H1 (cell line): ENCODE results near the gene SIT1. TPM values are rescaled to one million over a fixed set of nuclear protein-coding genes. Genes with fewer than 3 reads are reported as not detected.

ENCODE experiments used
- CTCF ChIA-PET: fragments of 300-600 bp; sonication (Branson Sonifier 250); formaldehyde crosslinking; loops from one replicate; lab custom pipeline; 2021; ENCODE audit not compliant: partially characterized antibody; lab: Charles Lee
- POLR2A ChIA-PET: fragments of 300-600 bp; sonication (Branson Sonifier 250); formaldehyde crosslinking; loops from one replicate; lab custom pipeline; 2021; ENCODE audit warnings: inconsistent platforms; ENCODE audit not compliant: partially characterized antibody; lab: Charles Lee
- DNase-seq, 2 experiments: peaks; one replicate each; pipeline versions ENCODE4 v3.0.0 to v3.0.0-alpha.2; 2010 to 2022; ENCODE audit warnings: low spot score in 2 of 2, low read depth in 1 of 2, mixed read lengths in 1 of 2
- FAIRE-seq: peaks from 2 replicates; lab custom pipeline; 2011; peaks lifted over from hg19 to GRCh38; lab: Jason Lieb, UNC
- H2AFZ ChIP-seq: 2 replicates; pipeline ENCODE4 v1.8.1; 2012; ENCODE audit warnings: low read length, inconsistent platforms
- H2AK5ac ChIP-seq: 2 replicates; pipeline ENCODE4 v1.6.1; 2013; ENCODE audit warnings: low read depth, low read length
- H2BK120ac ChIP-seq: replicated peaks from 2 replicates; pipeline ENCODE3; 2013; ENCODE audit warnings: low read depth, low read length, inconsistent platforms
- H2BK12ac ChIP-seq: 2 replicates; pipeline ENCODE4 v1.6.1; 2013; ENCODE audit warnings: low read depth, low read length
- H2BK15ac ChIP-seq: 2 replicates; pipeline ENCODE4 v1.6.1; 2013; ENCODE audit warnings: low read length
- H2BK20ac ChIP-seq: 2 replicates; pipeline ENCODE4 v1.6.1; 2013; ENCODE audit warnings: low read length
- H2BK5ac ChIP-seq: 2 replicates; pipeline ENCODE4 v1.6.1; 2013; ENCODE audit warnings: low read depth, low read length
- H3K14ac ChIP-seq: 2 replicates; pipeline ENCODE4 v1.6.1; 2013; ENCODE audit warnings: inconsistent platforms; ENCODE audit not compliant: insufficient read length
- H3K18ac ChIP-seq: 2 replicates; pipeline ENCODE4 v1.6.1; 2013; ENCODE audit warnings: low read length; ENCODE audit errors: extremely low read depth
- H3K23ac ChIP-seq: 2 replicates; pipeline ENCODE4 v1.6.1; 2013; ENCODE audit warnings: inconsistent platforms; ENCODE audit not compliant: insufficient read length
- H3K23me2 ChIP-seq: 2 replicates; pipeline ENCODE4 v1.6.1; 2013; ENCODE audit warnings: low read depth, low read length
- H3K27ac ChIP-seq: 2 replicates; pipeline ENCODE4 v1.6.1; 2011; ENCODE audit warnings: low read depth, low read length, inconsistent platforms
- H3K27me3 ChIP-seq, 4 experiments: replicated peaks in 1 of 4; 1 replicate in 1 of 4; 2 replicates in 3 of 4; pipeline versions ENCODE4 v1.6.1 to v1.8.1; 2011 to 2013; ENCODE audit warnings: low read length in 3 of 4, mild to moderate bottlenecking in 3 of 4, inconsistent platforms in 2 of 4, mixed read lengths in 2 of 4, moderate library complexity in 1 of 4; ENCODE audit not compliant: control insufficient read depth in 3 of 4, insufficient read depth in 3 of 4; ENCODE audit errors: extremely low read depth in 1 of 4
- H3K36me3 ChIP-seq, 4 experiments: 2 replicates each; pipeline versions ENCODE4 v1.6.1 to v1.8.1; 2011 to 2013; ENCODE audit warnings: mild to moderate bottlenecking in 4 of 4, low read length in 3 of 4, moderate library complexity in 2 of 4, control low read depth in 1 of 4, inconsistent platforms in 1 of 4; ENCODE audit not compliant: insufficient read depth in 4 of 4, control insufficient read depth in 2 of 4
- H3K4ac ChIP-seq: replicated peaks from 2 replicates; pipeline ENCODE3; 2013; ENCODE audit warnings: low read length, low read depth, mixed read lengths, inconsistent platforms; ENCODE audit not compliant: insufficient read length
- H3K4me1 ChIP-seq, 4 experiments: replicated peaks in 1 of 4; 1 replicate in 1 of 4; 2 replicates in 3 of 4; pipeline versions ENCODE4 v1.6.1 to v1.8.1; 2011 to 2013; ENCODE audit warnings: low read length in 3 of 4, inconsistent platforms in 2 of 4, mixed read lengths in 1 of 4; ENCODE audit not compliant: insufficient read depth in 4 of 4, control insufficient read depth in 3 of 4
- H3K4me2 ChIP-seq, 2 experiments: 2 replicates each; pipeline versions ENCODE4 v1.6.1 to v1.8.1; 2011 to 2013; ENCODE audit warnings: low read depth in 2 of 2, low read length in 2 of 2, control low read depth in 1 of 2, inconsistent platforms in 1 of 2, mild to moderate bottlenecking in 1 of 2; ENCODE audit not compliant: insufficient read depth in 1 of 2
- H3K4me3 ChIP-seq, 4 experiments: fragments of 200-600, 300-600 bp in 1 of 4; sonication (generic), shearing (Covaris generic), sonication (Bioruptor Twin) in 1 of 4; 2 replicates each; pipeline versions ENCODE4 v1.5.1 to v1.8.1; 2011 to 2016; ENCODE audit warnings: low read length in 4 of 4, low read depth in 3 of 4, control low read depth in 2 of 4, inconsistent platforms in 2 of 4, mild to moderate bottlenecking in 2 of 4, mixed read lengths in 1 of 4, moderate library complexity in 1 of 4; ENCODE audit not compliant: insufficient read depth in 2 of 4; ENCODE audit errors: extremely low read depth in 1 of 4
- H3K56ac ChIP-seq: replicated peaks from 2 replicates; pipeline ENCODE3; 2013; ENCODE audit warnings: low read depth, mild to moderate bottlenecking, mixed read lengths, low read length, inconsistent platforms; ENCODE audit not compliant: insufficient read length
- H3K79me1 ChIP-seq: 2 replicates; pipeline ENCODE4 v1.6.1; 2013; ENCODE audit warnings: low read depth, low read length, control low read depth
- H3K79me2 ChIP-seq, 2 experiments: 2 replicates each; pipeline versions ENCODE4 v1.6.1 to v1.8.1; 2012 to 2013; ENCODE audit warnings: low read length in 2 of 2, mild to moderate bottlenecking in 2 of 2, inconsistent platforms in 1 of 2; ENCODE audit not compliant: insufficient read depth in 2 of 2, control insufficient read depth in 1 of 2
- H3K9ac ChIP-seq, 4 experiments: replicated peaks in 1 of 4; 1 replicate in 1 of 4; 2 replicates in 3 of 4; pipeline versions ENCODE4 v1.6.1 to v1.8.1; 2011 to 2013; ENCODE audit warnings: low read depth in 3 of 4, low read length in 3 of 4, control low read depth in 2 of 4, mild to moderate bottlenecking in 2 of 4, moderate library complexity in 2 of 4, inconsistent platforms in 1 of 4; ENCODE audit errors: extremely low read depth in 1 of 4
- H3K9me3 ChIP-seq, 2 experiments: 2 replicates each; pipeline versions ENCODE4 v1.6.1 to v1.8.1; 2012 to 2013; ENCODE audit warnings: mild to moderate bottlenecking in 2 of 2, moderate library complexity in 2 of 2, control low read depth in 1 of 2, inconsistent platforms in 1 of 2, low read depth in 1 of 2, low read length in 1 of 2, mixed read lengths in 1 of 2; ENCODE audit not compliant: insufficient read depth in 2 of 2
- H4K20me1 ChIP-seq, 2 experiments: replicated peaks in 1 of 2; 2 replicates each; pipeline versions ENCODE3 to v1.8.1; 2011 to 2013; ENCODE audit warnings: inconsistent platforms in 2 of 2, low read length in 2 of 2, mild to moderate bottlenecking in 1 of 2; ENCODE audit not compliant: insufficient read depth in 2 of 2, control insufficient read depth in 1 of 2
- H4K5ac ChIP-seq: 2 replicates; pipeline ENCODE4 v1.6.1; 2013; ENCODE audit warnings: low read length, low read depth, mixed read lengths, inconsistent platforms; ENCODE audit not compliant: insufficient read length
- H4K8ac ChIP-seq: 2 replicates; pipeline ENCODE4 v1.8.0; 2013; ENCODE audit warnings: mild to moderate bottlenecking, moderate library complexity, low read length, inconsistent platforms; ENCODE audit not compliant: insufficient read depth; ENCODE audit errors: extremely low read depth
- H4K91ac ChIP-seq: replicated peaks from 2 replicates; pipeline ENCODE3; 2013; ENCODE audit warnings: low read length, mixed read lengths, inconsistent platforms; ENCODE audit not compliant: insufficient read length
- ASH2L ChIP-seq: fragments of 200-600, 300-600 bp; sonication (generic); IDR thresholded peaks from one replicate; pipeline ENCODE4 v1.7.1; 2017; ENCODE audit warnings: low read length
- BRCA1 ChIP-seq: IDR thresholded peaks from 2 replicates; pipeline ENCODE4 v1.6.1; 2012; ENCODE audit warnings: low read depth, low read length, improper control_type of control experiment
- CBX5 ChIP-seq: fragments of 300-800, 300-1000 bp; sonication (generic); IDR thresholded peaks from 2 replicates; pipeline ENCODE4 v1.7.1; 2016; ENCODE audit warnings: antibody characterized with exemption, low read length, low read depth
- CBX8 ChIP-seq: fragments of 300-800, 300-1000 bp; sonication (generic); IDR thresholded peaks from 2 replicates; pipeline ENCODE4 v1.7.1; 2016; ENCODE audit warnings: low read depth, low read length, borderline replicate concordance
- CREB1 ChIP-seq: IDR thresholded peaks from 2 replicates; pipeline ENCODE4 v1.6.1; 2012; ENCODE audit warnings: inconsistent platforms
- CTBP2 ChIP-seq: IDR thresholded peaks from 2 replicates; pipeline ENCODE4 v1.7.0; 2011; ENCODE audit warnings: borderline replicate concordance, mild to moderate bottlenecking, moderate library complexity, mixed read lengths, low read length; ENCODE audit not compliant: insufficient read depth, insufficient read length
- EP300 ChIP-seq, 2 experiments: IDR thresholded peaks; 1 replicate in 1 of 2; 2 replicates in 1 of 2; pipeline ENCODE4 v1.6.1; 2011 to 2012; ENCODE audit warnings: low read depth in 2 of 2, low read length in 2 of 2, mild to moderate bottlenecking in 2 of 2, borderline replicate concordance in 1 of 2, inconsistent platforms in 1 of 2, moderate library complexity in 1 of 2
- MAX ChIP-seq: IDR thresholded peaks from 2 replicates; pipeline ENCODE4 v1.6.1; 2012; ENCODE audit warnings: inconsistent platforms
- PHF8 ChIP-seq: fragments of 200-600 bp; sonication (generic); conservative IDR thresholded peaks from 2 replicates; pipeline ENCODE4 v1.7.1; 2012; ENCODE audit warnings: low read depth, mild to moderate bottlenecking, inconsistent platforms, low read length, moderate library complexity
- TAF7 ChIP-seq: optimal IDR thresholded peaks from 2 replicates; pipeline ENCODE3; 2011; ENCODE audit warnings: low read depth, mild to moderate bottlenecking, inconsistent platforms, low read length, moderate library complexity, borderline replicate concordance
- TBP ChIP-seq: IDR thresholded peaks from 2 replicates; pipeline ENCODE4 v1.6.1; 2011; ENCODE audit warnings: low read depth, low read length, improper control_type of control experiment
- WGBS, 2 experiments: shearing (Covaris generic) in 1 of 2; methylation state at CpG; one replicate each; pipeline versions ENCODE4 v1.1.6 to v1.1.7; 2013 to 2015; ENCODE audit warnings: low lambda C conversion rate in 2 of 2, mixed read lengths in 2 of 2, inconsistent platforms in 1 of 2, low coverage in 1 of 2, missing lambda C conversion rate in 1 of 2; ENCODE audit not compliant: insufficient replicate concordance in 2 of 2, insufficient coverage in 1 of 2, insufficient read length in 1 of 2; ENCODE audit errors: extremely low coverage in 1 of 2, missing lambda C conversion rate in 1 of 2; 5-methylcytosine and 5-hydroxymethylcytosine counted together
- polyA plus RNA-seq, 7 experiments: library from polyadenylated mRNA; depleted of rRNA in 3 of 7; stranded (reverse) in 5 of 7; unstranded in 2 of 7; fragments of >200 nt in 5 of 7; fragments of 200-250 nt in 2 of 7; gene quantifications; 1 replicate in 5 of 7; 2 replicates in 1 of 7; 4 replicates in 1 of 7; pipeline versions ENCODE4 v1.2.1 to v1.2.3, GENCODE V29; 2011 to 2013; ENCODE audit warnings: missing spikeins in 2 of 7, mixed read lengths in 2 of 7
- total RNA-seq: library from RNA; stranded (reverse); fragmentation: NEBNext Ultra II Directional; extraction: Animal tissue kit (Norgen Biotek cat#: 25700); gene quantifications from 2 replicates; pipeline ENCODE4 v1.2.1, GENCODE V29; 2021

Gene SIT1
- total and polyA plus RNA-seq, 2 of the 8 experiments (the other 6 are each of a cell fraction or from before 2014, with no cell fraction given): 8.2 to 12.8 TPM

DNA sequence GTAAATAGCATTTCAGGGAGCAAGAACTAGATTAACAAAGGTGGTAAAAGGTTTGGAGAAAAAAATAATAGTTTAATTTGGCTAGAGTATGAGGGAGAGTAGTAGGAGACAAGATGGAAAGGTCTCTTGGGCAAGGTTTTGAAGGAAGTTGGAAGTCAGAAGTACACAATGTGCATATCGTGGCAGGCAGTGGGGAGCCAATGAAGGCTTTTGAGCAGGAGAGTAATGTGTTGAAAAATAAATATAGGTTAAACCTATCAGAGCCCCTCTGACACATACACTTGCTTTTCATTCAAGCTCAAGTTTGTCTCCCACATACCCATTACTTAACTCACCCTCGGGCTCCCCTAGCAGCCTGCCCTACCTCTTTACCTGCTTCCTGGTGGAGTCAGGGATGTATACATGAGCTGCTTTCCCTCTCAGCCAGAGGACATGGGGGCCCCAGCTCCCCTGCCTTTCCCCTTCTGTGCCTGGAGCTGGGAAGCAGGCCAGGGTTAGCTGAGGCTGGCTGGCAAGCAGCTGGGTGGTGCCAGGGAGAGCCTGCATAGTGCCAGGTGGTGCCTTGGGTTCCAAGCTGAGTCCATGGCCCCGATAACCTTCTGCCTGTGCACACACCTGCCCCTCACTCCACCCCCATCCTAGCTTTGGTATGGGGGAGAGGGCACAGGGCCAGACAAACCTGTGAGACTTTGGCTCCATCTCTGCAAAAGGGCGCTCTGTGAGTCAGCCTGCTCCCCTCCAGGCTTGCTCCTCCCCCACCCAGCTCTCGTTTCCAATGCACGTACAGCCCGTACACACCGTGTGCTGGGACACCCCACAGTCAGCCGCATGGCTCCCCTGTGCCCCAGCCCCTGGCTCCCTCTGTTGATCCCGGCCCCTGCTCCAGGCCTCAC is 22.6 kb upstream of the SIT1 start, which contains the start of gene CA9:
Gene CA9, plus strand, starts transcription at position 797 of the 893 bp plus-strand sequence. Its CDS starts 32 bp downstream, at position 829.
- Histone ChIP-seq H2AK5ac (peak within 1 kb of the TSS; percentile 82; the same call in 1 of the 2 replicates), H3K56ac (no peak within 1 kb of the TSS), H2AFZ (no peak within 1 kb of the TSS), H3K14ac (no peak within 1 kb of the TSS), H2BK12ac (no peak within 1 kb of the TSS), H3K4me2 (peak within 1 kb of the TSS in 1 of 2 experiments; percentile 91; a peak in 1 of 4 replicates), H3K4ac (no peak within 1 kb of the TSS), H4K8ac (no peak within 1 kb of the TSS; the same call in 1 of the 2 replicates), H3K79me2 (no peaks in the 10 kb centered on the region), H3K27ac (no peak within 1 kb of the TSS), H3K27me3 (peaks cover 0 to 3% (median 3%) of the 10 kb centered on the region in 4 experiments; a peak in 4 of 7 replicates), H3K79me1 (no peaks in the 10 kb centered on the region), H3K23me2 (peaks cover 2% of the 10 kb centered on the region; the same call in 1 of the 2 replicates), H4K20me1 (no peaks in the 10 kb centered on the region), H3K9me3 (no peaks in the 10 kb centered on the region), H2BK15ac (peak within 1 kb of the TSS; percentile 31; the same call in 1 of the 2 replicates), H3K36me3 (no peaks in the 10 kb centered on the region), H2BK5ac (no peak within 1 kb of the TSS), H3K4me3 (no peak within 1 kb of the TSS), H2BK20ac (no peak within 1 kb of the TSS), H3K18ac (no peak within 1 kb of the TSS), H4K5ac (no peak within 1 kb of the TSS), H2BK120ac (no peak within 1 kb of the TSS), H4K91ac (no peak within 1 kb of the TSS), H3K4me1 (peaks cover 0 to 12% (median under 1%) of the 10 kb centered on the region in 4 experiments; a peak in 5 of 7 replicates), H3K23ac (no peak within 1 kb of the TSS), H3K9ac (no peak within 1 kb of the TSS)
- CTCF ChIA-PET: interaction anchor here (0.6 to 6.3 kb wide), 5 partner anchors 9 to 95 kb away, joined by 3 to 77 read pairs (median 3); partner anchors contain the start of genes ARHGEF39, CCDC107 and RMRP
- 89% methylated on average over 8 of the region's 10 CpGs; no CpG with 5 or more reads in 1 of the 2 experiments for WGBS, 2 experiments
- POLR2A ChIA-PET: interaction anchor here (1.6 to 7.6 kb wide), 6 partner anchors 8 to 22 kb away, joined by 5 to 63 read pairs (median 18); partner anchors contain the start of genes ARHGEF39, CCDC107, RMRP and TPM2
- DNase-seq (no peak), FAIRE-seq (no peak)
- TF ChIP-seq PHF8: no peak
- no peak for TF ChIP-seq ASH2L
- no peak for TF ChIP-seq TAF7
- TF ChIP-seq CBX8: no peak
- no peak for TF ChIP-seq MAX
- no peak for TF ChIP-seq TBP
- TF ChIP-seq CREB1: no peak
- TF ChIP-seq CTBP2: no peak
- no peak for TF ChIP-seq CBX5
- TF ChIP-seq EP300 (IDR thresholded peaks at IDR 0.05; ENCODE audit: borderline replicate concordance in 1 of 2, low read depth in 2 of 2, low read length in 2 of 2): no peak
- TF ChIP-seq BRCA1: no peak
